Measurements from ENCODE around the gene PHYH.
"Not testable (repeated sequence)": the region's sequence is repeated elsewhere in the genome, so short reads cannot be mapped to it uniquely, and the experiment has no call there.

Gene PHYH

GRCh38 chr10:13306103-13306502, 6.2 kb upstream of the PHYH start:
- no peak overlapping the region for H3K9ac ChIP-seq (ENCODE audit: low read depth in 1 of 2, low read length in 2 of 2)
- no peak overlapping the region for H3K27ac ChIP-seq (ENCODE audit: low read depth in 2 of 2, low read length in 2 of 2)
- H3K36me3 ChIP-seq (ENCODE audit: control insufficient read depth in 2 of 2, insufficient read depth in 2 of 2, low read length in 2 of 2): no peaks in the 10 kb centered on the region
- no peaks in the 10 kb centered on the region for H3K9me3 ChIP-seq (ENCODE audit: control insufficient read depth in 2 of 2, low read length in 2 of 2)
- H3K27me3 ChIP-seq (ENCODE audit: control insufficient read depth in 2 of 2, insufficient read depth in 2 of 2, low read length in 2 of 2): no peaks in the 10 kb centered on the region
- H3K4me1 ChIP-seq (ENCODE audit: control insufficient read depth in 2 of 2, insufficient read depth in 2 of 2, low read length in 2 of 2): peaks cover 0 to 8% of the 10 kb centered on the region in 2 donors
- no peak overlapping the region for H3K4me3 ChIP-seq (ENCODE audit: low read length in 2 of 2)

GRCh38 chr10:13302821-13303555, 3.1 kb upstream of the PHYH start:
- H3K4me3 ChIP-seq (ENCODE audit: low read length in 2 of 2): peak overlapping the region; percentile 77 to 89
- no peaks in the 10 kb centered on the region for H3K36me3 ChIP-seq (ENCODE audit: control insufficient read depth in 2 of 2, insufficient read depth in 2 of 2, low read length in 2 of 2)
- no peaks in the 10 kb centered on the region for H3K27me3 ChIP-seq (ENCODE audit: control insufficient read depth in 2 of 2, insufficient read depth in 2 of 2, low read length in 2 of 2)
- H3K4me1 ChIP-seq (ENCODE audit: control insufficient read depth in 2 of 2, insufficient read depth in 2 of 2, low read length in 2 of 2): peaks cover 3 to 14% of the 10 kb centered on the region in 2 donors
- no peak overlapping the region for H3K27ac ChIP-seq (ENCODE audit: low read depth in 2 of 2, low read length in 2 of 2)
- H3K9ac ChIP-seq (ENCODE audit: low read depth in 1 of 2, low read length in 2 of 2): no peak overlapping the region
- H3K9me3 ChIP-seq (ENCODE audit: control insufficient read depth in 2 of 2, low read length in 2 of 2): no peaks in the 10 kb centered on the region

GRCh38 chr10:13298748-13299436, 972 bp downstream of the PHYH start:
- Histone ChIP-seq H3K9me3 (ENCODE audit: control insufficient read depth in 2 of 2, low read length in 2 of 2) (no peaks in the 10 kb centered on the region), H3K36me3 (ENCODE audit: control insufficient read depth in 2 of 2, insufficient read depth in 2 of 2, low read length in 2 of 2) (peaks cover 3 to 11% of the 10 kb centered on the region in 2 donors), H3K27ac (ENCODE audit: low read depth in 2 of 2, low read length in 2 of 2) (peak overlapping the region; percentile 91 to 94), H3K9ac (ENCODE audit: low read depth in 1 of 2, low read length in 2 of 2) (peak overlapping the region; percentile 72 to 98), H3K4me1 (ENCODE audit: control insufficient read depth in 2 of 2, insufficient read depth in 2 of 2, low read length in 2 of 2) (peaks cover 3 to 14% of the 10 kb centered on the region in 2 donors), H3K27me3 (ENCODE audit: control insufficient read depth in 2 of 2, insufficient read depth in 2 of 2, low read length in 2 of 2) (no peaks in the 10 kb centered on the region), H3K4me3 (ENCODE audit: low read length in 2 of 2) (peak overlapping the region; percentile 82 to 84)

GRCh38 chr10:13296476-13296875, 3.4 kb downstream of the PHYH start:
- no peaks in the 10 kb centered on the region for H3K9me3 ChIP-seq (ENCODE audit: control insufficient read depth in 2 of 2, low read length in 2 of 2)
- peaks cover 3 to 8% of the 10 kb centered on the region in 2 donors for H3K4me1 ChIP-seq (ENCODE audit: control insufficient read depth in 2 of 2, insufficient read depth in 2 of 2, low read length in 2 of 2)
- peaks cover 3 to 17% of the 10 kb centered on the region in 2 donors for H3K36me3 ChIP-seq (ENCODE audit: control insufficient read depth in 2 of 2, insufficient read depth in 2 of 2, low read length in 2 of 2)
- no peak overlapping the region for H3K4me3 ChIP-seq (ENCODE audit: low read length in 2 of 2)
- no peak overlapping the region for H3K9ac ChIP-seq (ENCODE audit: low read depth in 1 of 2, low read length in 2 of 2)
- no peak overlapping the region for H3K27ac ChIP-seq (ENCODE audit: low read depth in 2 of 2, low read length in 2 of 2)
- H3K27me3 ChIP-seq (ENCODE audit: control insufficient read depth in 2 of 2, insufficient read depth in 2 of 2, low read length in 2 of 2): no peaks in the 10 kb centered on the region

- peaks cover 3 to 20% of the 10 kb centered on the region in 2 donors for H3K36me3 ChIP-seq (ENCODE audit: control insufficient read depth in 2 of 2, insufficient read depth in 2 of 2, low read length in 2 of 2)
Observed at GRCh38 chr10:13294784-13295183, 5.1 kb downstream of the PHYH start.

GRCh38 chr10:13291821-13292773, 7.8 kb downstream of the PHYH start:
- Histone ChIP-seq H3K9ac (ENCODE audit: low read depth in 1 of 2, low read length in 2 of 2) (no peak overlapping the region), H3K27ac (ENCODE audit: low read depth in 2 of 2, low read length in 2 of 2) (no peak overlapping the region), H3K9me3 (ENCODE audit: control insufficient read depth in 2 of 2, low read length in 2 of 2) (no peaks in the 10 kb centered on the region), H3K4me3 (ENCODE audit: low read length in 2 of 2) (no peak overlapping the region), H3K27me3 (ENCODE audit: control insufficient read depth in 2 of 2, insufficient read depth in 2 of 2, low read length in 2 of 2) (no peaks in the 10 kb centered on the region), H3K4me1 (ENCODE audit: control insufficient read depth in 2 of 2, insufficient read depth in 2 of 2, low read length in 2 of 2) (no peaks in the 10 kb centered on the region), H3K36me3 (ENCODE audit: control insufficient read depth in 2 of 2, insufficient read depth in 2 of 2, low read length in 2 of 2) (peaks cover 6 to 23% of the 10 kb centered on the region in 2 donors)

More at GRCh38 chr10:13294784-13295183, 5.1 kb downstream of the PHYH start:
- H3K27me3 ChIP-seq (ENCODE audit: control insufficient read depth in 2 of 2, insufficient read depth in 2 of 2, low read length in 2 of 2): no peaks in the 10 kb centered on the region
- H3K4me3 ChIP-seq (ENCODE audit: low read length in 2 of 2): no peak overlapping the region
- H3K4me1 ChIP-seq (ENCODE audit: control insufficient read depth in 2 of 2, insufficient read depth in 2 of 2, low read length in 2 of 2): peaks cover 0 to 2% of the 10 kb centered on the region in 2 donors
- H3K27ac ChIP-seq (ENCODE audit: low read depth in 2 of 2, low read length in 2 of 2): no peak overlapping the region
- no peaks in the 10 kb centered on the region for H3K9me3 ChIP-seq (ENCODE audit: control insufficient read depth in 2 of 2, low read length in 2 of 2)
- H3K9ac ChIP-seq (ENCODE audit: low read depth in 1 of 2, low read length in 2 of 2): no peak overlapping the region

- Histone ChIP-seq H3K9me3 (ENCODE audit: control insufficient read depth in 2 of 2, low read length in 2 of 2) (no peaks in the 10 kb centered on the region), H3K9ac (ENCODE audit: low read depth in 1 of 2, low read length in 2 of 2) (no peak overlapping the region), H3K36me3 (ENCODE audit: control insufficient read depth in 2 of 2, insufficient read depth in 2 of 2, low read length in 2 of 2) (peaks cover 6 to 23% of the 10 kb centered on the region in 2 donors), H3K4me1 (ENCODE audit: control insufficient read depth in 2 of 2, insufficient read depth in 2 of 2, low read length in 2 of 2) (no peaks in the 10 kb centered on the region), H3K27me3 (ENCODE audit: control insufficient read depth in 2 of 2, insufficient read depth in 2 of 2, low read length in 2 of 2) (no peaks in the 10 kb centered on the region), H3K4me3 (ENCODE audit: low read length in 2 of 2) (no peak overlapping the region), H3K27ac (ENCODE audit: low read depth in 2 of 2, low read length in 2 of 2) (no peak overlapping the region)
Observed at GRCh38 chr10:13291061-13291460, 8.8 kb downstream of the PHYH start.

GRCh38 chr10:13284050-13284449, 15.8 kb downstream of the PHYH start:
- Histone ChIP-seq H3K4me1 (ENCODE audit: control insufficient read depth in 2 of 2, insufficient read depth in 2 of 2, low read length in 2 of 2) (peaks cover 0 to 4% of the 10 kb centered on the region in 2 donors), H3K27ac (ENCODE audit: low read depth in 2 of 2, low read length in 2 of 2) (no peak overlapping the region), H3K27me3 (ENCODE audit: control insufficient read depth in 2 of 2, insufficient read depth in 2 of 2, low read length in 2 of 2) (no peaks in the 10 kb centered on the region), H3K36me3 (ENCODE audit: control insufficient read depth in 2 of 2, insufficient read depth in 2 of 2, low read length in 2 of 2) (peaks cover 13 to 19% of the 10 kb centered on the region in 2 donors), H3K9ac (ENCODE audit: low read depth in 1 of 2, low read length in 2 of 2) (no peak overlapping the region), H3K9me3 (ENCODE audit: control insufficient read depth in 2 of 2, low read length in 2 of 2) (no peaks in the 10 kb centered on the region), H3K4me3 (ENCODE audit: low read length in 2 of 2) (no peak overlapping the region)

GRCh38 chr10:13282348-13282747, 17.5 kb downstream of the PHYH start:
- peaks cover 10 to 16% of the 10 kb centered on the region in 2 donors for H3K36me3 ChIP-seq (ENCODE audit: control insufficient read depth in 2 of 2, insufficient read depth in 2 of 2, low read length in 2 of 2)
- not testable (repeated sequence) for H3K9me3 ChIP-seq (ENCODE audit: control insufficient read depth in 2 of 2, low read length in 2 of 2); H3K4me3 ChIP-seq (ENCODE audit: low read length in 2 of 2); H3K9ac ChIP-seq (ENCODE audit: low read depth in 1 of 2, low read length in 2 of 2); H3K4me1 ChIP-seq (ENCODE audit: control insufficient read depth in 2 of 2, insufficient read depth in 2 of 2, low read length in 2 of 2); H3K27ac ChIP-seq (ENCODE audit: low read depth in 2 of 2, low read length in 2 of 2); H3K27me3 ChIP-seq (ENCODE audit: control insufficient read depth in 2 of 2, insufficient read depth in 2 of 2, low read length in 2 of 2)
